Esophagus squamous epithelium (tissue), 4 donors: ENCODE results near the gene CD8B2.

Experiments used
- CTCF ChIP-seq, 6 experiments: fragments of 450-650 bp in 4 of 6; fragments of 200-600 bp in 2 of 6; sonication (generic) in 2 of 6; IDR thresholded peaks; one replicate each; pipeline ENCODE4 v1.5.1; 2016 to 2019; ENCODE audit warnings: antibody characterized with exemption in 6 of 6, mild to moderate bottlenecking in 4 of 6, moderate library complexity in 4 of 6
- POLR2A ChIP-seq, 4 donors: fragments of 450-650 bp; IDR thresholded peaks; one replicate each; pipeline ENCODE4 v1.6.1; 2017; ENCODE audit warnings: antibody characterized with exemption in 4 of 4, mild to moderate bottlenecking in 4 of 4, moderate library complexity in 3 of 4

GRCh38 chr2:106540886-106541285 is 53.7 kb downstream of the CD8B2 start:
- no peak for TF ChIP-seq CTCF (IDR thresholded peaks at IDR 0.05)
- no peak for TF ChIP-seq POLR2A (IDR thresholded peaks at IDR 0.05)
